Activated CD4-positive, alpha-beta T cell treated with anti-CD3 and anti-CD28 coated beads, Interleukin-10, Interleukin-2, amounts not matched to agents 100 ng/mL and 50 ng/mL, durations not matched to agents 16 hours and 8 hours (primary cell): Measurements from ENCODE around the gene DOCK9.

ENCODE experiments used
- DNase-seq: peaks from one replicate; pipeline ENCODE4 v3.0.0-alpha.2; 2020

DOCK9 gene

DNA sequence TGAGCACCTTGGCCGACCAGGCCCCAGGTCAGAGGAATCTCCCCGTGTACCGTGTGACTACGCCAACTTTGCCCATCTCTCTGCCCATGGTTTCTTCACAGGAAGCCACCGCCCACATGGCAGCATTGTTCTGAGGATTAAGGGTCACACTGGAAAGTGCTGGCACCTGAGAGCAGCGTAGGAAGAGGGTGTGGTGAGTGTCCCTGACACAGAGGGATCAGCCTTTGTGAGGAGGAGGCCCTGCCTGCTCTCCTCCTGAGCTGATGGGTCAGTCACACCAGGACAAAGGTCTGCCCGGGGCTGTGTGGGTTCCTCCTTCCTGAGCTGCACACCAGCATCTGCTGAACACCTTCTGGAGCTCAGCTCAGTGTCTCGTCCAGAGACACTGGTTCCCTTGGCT is 193.2 kb downstream of the DOCK9 start:
- no peak for DNase-seq

DNA sequence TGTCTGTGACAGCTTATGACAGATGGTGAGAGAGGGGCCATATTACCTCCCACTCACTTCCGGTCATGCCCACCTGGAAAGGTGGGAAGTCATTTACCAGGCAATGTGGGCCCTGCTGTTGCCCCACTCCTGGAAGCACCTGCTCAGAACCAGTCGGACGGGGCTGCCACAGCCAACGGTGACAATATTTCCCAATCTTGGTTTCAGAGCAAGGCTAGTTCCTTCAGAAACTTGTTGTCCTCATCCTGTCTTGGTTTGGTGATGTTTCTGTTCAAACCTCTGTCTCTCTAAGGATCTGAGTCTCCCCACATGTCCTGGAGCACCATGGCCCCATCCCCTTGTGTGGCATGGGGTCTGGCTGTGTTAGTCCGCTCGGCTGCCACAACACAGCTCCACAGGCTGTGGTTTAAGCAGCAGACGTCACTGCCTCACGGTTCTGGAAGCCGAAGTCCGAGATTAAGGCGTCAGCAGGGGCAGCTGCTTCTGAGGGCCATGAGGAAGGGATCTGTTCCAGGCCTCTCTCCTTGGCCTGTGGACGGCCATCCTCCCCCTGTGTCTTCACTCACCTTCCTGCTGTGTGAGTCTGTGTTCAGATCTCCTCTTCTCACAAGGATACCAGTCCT is 193.9 kb downstream of the DOCK9 start:
- DNase-seq: no peak

- DNase-seq: no peak
These were observed 195.2 kb downstream of the DOCK9 start for GRCh38 chr13:98782654-98783053.

- DNase-seq: no peak
These were observed 196.0 kb downstream of the DOCK9 start for GRCh38 chr13:98781905-98782304.

DNA sequence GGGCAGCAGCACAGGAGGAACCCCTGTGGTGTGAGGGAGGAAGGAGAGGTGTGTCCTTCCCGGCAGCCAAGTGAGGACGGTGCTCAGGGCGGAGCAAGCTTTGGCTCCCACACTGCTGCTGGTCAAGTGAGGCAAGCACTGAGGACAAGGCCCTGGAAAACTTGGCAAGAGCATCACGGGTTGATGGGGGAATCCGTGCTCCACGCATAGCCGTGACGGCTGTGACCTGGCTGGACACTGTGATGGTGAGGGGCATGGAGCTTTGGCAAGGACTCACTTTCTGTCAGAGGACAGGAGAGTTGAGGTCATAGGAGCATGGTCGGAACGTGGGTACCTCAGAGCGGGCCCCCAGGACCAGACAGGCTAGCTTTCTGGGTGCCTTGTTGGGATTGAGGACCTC is 196.4 kb downstream of the DOCK9 start:
- no peak for DNase-seq

GRCh38 chr13:98781045-98781444 is 196.8 kb downstream of the DOCK9 start:
- DNase-seq: no peak

GRCh38 chr13:98780451-98780850 is 197.4 kb downstream of the DOCK9 start:
- DNase-seq: no peak

DNA sequence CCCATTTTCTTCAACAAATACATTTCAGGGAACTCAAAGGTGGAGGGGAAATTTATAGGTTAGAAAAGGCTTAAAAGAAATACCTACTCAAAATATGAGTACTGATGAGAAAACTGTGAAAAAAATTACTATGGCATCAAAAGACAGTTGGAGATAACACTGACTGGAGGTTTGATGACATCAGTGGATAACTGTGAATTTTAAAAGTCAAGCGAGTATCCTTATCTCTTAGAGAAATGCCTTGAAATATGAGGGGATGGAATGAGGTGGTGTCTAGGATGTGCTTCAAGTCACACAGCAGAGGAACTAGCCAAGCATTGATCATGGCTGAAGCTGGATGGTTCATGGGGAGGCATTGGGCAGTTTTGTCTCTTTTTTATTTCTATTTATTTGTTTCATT is 198.2 kb downstream of the DOCK9 start:
- DNase-seq: no peak

- no peak for DNase-seq
These were observed 199.1 kb downstream of the DOCK9 start for GRCh38 chr13:98778749-98779148.

GRCh38 chr13:98776644-98777043 is 201.2 kb downstream of the DOCK9 start:
- DNase-seq: no peak

- no peak for DNase-seq
These were observed 201.8 kb downstream of the DOCK9 start for GRCh38 chr13:98775844-98776598.

DNA sequence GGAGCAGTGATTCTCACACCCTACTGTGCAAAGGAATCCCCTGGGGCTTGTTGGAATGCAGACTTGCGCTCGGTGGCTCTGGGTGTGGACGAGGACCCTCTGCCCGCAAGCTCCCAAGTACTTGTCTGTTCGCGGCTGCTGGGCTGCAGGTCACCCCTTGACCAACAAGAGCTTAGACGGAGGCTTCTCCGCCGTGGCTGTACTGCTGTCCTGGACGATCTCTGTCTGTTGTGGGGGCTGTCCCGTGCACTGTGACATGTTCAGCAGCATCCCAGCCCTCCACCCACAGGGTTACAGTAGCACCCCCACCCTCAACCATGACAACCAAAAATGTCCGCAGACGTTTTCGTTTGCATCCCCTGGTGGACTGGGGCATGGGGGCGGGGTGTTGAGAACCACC is 202.5 kb downstream of the DOCK9 start:
- DNase-seq: no peak

DNA sequence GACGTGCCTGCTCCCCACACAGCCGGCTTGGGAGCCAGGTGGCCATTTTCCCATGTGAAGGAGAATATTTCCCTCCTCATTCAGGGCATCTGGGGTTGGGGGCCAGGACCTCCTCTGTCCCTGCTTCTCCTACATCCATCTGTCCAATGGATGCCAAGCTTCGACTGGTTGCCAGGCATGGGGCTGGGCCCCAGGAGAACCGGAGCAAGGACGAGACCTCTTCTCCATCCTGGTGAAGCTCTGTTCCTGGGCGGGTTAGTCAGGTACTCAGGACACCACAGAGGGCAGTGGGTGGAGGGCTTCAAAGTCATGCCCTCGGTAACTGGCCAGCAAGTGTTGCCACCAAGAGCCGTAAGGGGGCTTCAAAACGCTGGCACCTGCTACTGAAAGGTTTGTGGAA is 203.1 kb downstream of the DOCK9 start:
- no peak for DNase-seq

- no peak for DNase-seq
These were observed 203.9 kb downstream of the DOCK9 start for GRCh38 chr13:98773921-98774320.

- DNase-seq: no peak
These were observed 204.9 kb downstream of the DOCK9 start for GRCh38 chr13:98772794-98773452.

GRCh38 chr13:98771838-98772611 is 205.8 kb downstream of the DOCK9 start:
- DNase-seq: no peak

DNA sequence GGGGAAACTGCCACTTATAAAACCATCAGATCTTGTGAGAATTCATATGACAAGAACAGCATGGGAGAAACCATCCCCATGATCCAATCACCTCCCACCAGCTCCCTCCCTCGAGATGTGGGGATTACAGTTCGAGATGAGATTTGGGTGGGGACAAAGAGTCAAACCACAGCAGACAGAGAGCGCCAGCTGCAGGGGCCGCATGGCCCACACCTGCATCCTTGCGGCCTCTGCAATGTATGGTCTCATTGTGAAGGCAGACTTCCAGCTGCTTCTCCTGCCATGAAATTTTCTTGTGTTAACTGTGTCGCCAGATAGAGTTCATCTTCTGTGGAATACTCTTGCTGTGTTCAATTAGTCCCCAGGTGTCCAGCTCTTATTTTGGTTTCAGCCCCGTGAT is 208.1 kb downstream of the DOCK9 start:
- no peak for DNase-seq

DNA sequence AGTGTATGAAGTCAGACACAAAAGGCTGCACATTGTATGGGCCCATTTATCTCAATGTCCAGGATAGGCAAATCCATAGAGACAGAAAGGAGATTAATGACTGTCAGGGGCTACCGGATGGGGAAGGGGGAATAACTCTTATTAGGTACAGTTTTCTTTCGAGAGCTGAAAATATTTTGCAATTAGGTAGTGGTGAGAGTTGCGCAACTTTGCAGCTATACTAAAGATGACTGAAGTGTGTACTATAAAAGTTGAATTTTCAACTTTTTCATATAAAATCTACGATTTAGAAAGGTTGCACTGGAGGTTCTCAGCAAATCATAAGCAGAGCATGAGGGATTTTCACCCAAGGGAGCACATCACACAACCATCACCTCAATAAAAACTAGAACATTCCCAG is 209.3 kb downstream of the DOCK9 start:
- DNase-seq: no peak

DNA sequence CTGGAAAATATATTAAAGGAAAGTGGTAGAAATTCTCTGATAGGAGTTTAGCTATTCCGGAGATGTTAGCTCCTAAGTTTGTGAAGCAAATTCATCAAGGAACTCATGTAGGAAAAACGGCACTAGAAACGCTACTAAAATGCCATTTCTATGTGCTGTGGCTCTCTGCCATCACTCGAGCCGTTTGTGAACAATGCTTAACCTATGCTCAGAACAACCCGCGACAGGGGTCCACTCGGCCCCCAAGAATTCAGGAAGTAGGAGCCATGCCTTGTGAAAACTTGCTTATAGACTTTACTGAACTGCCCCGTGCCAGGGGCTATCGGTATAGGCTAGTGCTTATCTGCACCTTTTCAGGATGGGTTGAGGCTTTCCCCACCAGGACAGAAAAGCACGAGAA is 211.2 kb downstream of the DOCK9 start:
- no peak for DNase-seq

GRCh38 chr13:98765996-98766519 is 211.8 kb downstream of the DOCK9 start:
- DNase-seq: no peak

DNA sequence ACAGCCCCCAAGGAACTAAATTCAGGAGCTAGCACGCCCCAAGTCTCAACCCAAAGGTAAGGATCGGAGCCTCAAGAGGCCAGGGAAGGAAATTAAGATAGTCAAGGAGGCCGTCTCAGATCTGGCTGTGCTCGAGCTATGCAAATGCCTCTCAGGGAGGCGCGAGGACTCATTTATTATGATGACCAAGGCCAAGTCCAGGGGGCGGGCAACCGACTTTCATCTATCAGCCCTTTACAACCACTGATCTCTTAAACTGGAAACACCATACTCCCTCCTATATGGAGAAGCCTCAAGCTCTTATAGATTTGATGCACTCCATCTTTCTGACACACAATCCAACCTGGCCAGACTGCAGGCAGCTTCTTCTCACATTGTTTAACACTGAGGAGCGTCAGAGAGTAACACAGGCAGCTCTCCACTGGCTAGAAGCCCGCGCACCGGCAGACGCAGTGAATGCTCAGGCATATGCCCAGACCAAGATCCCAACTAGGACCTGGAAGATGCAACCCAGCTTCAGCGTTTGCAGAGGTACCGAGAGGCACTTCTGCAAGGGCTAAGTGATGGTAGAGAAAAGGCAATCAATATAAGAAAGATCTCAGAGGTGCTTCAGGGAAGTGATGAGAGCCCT is 215.8 kb downstream of the DOCK9 start:
- DNase-seq: no peak

GRCh38 chr13:98761126-98761985 is 216.5 kb downstream of the DOCK9 start:
- DNase-seq: peak; percentile 27
